SK-N-MC (cell line): ENCODE data around the gene MDFIC2.
A peak's percentile ranks its signal among the peaks of the same experiment; 100 is the strongest.
"Not testable (repeated sequence)": the region's sequence is repeated elsewhere in the genome, so short reads cannot be mapped to it uniquely, and the experiment has no call there.

Experiments used
- DNase-seq: peaks from one replicate; pipeline ENCODE4 v3.0.0-alpha.2; 2011; ENCODE audit warnings: low read depth, low spot score
- H3K27ac ChIP-seq: fragments of 200-600 bp; sonication (generic); 2 replicates; pipeline ENCODE4 v1.5.1; 2016; ENCODE audit warnings: mixed run types
- H3K36me3 ChIP-seq: fragments of 200-600 bp; sonication (generic); 2 replicates; pipeline ENCODE4 v1.6.1; 2017; ENCODE audit warnings: antibody characterized with exemption, low read length, mixed read lengths; ENCODE audit not compliant: insufficient read depth
- H3K4me3 ChIP-seq: fragments of 200-600 bp; sonication (generic); 2 replicates; pipeline ENCODE4 v1.5.1; 2016
- H3K9ac ChIP-seq: fragments of 200-600 bp; sonication (generic); 2 replicates; pipeline ENCODE4 v1.8.0; 2017; ENCODE audit warnings: mixed run types, mixed read lengths; ENCODE audit not compliant: insufficient read length
- H3K9me3 ChIP-seq: fragments of 200-600 bp; sonication (generic); 2 replicates; pipeline ENCODE4 v1.6.1; 2017; ENCODE audit warnings: low read depth, mild to moderate bottlenecking, antibody characterized with exemption, low read length, moderate library complexity, mixed read lengths
- EZH2 ChIP-seq: fragments of 200-600 bp; sonication (generic); IDR thresholded peaks from one replicate; pipeline ENCODE4 v1.6.1; 2017; ENCODE audit warnings: antibody characterized with exemption
- FOXP2 ChIP-seq: optimal IDR thresholded peaks from 2 replicates; pipeline ENCODE3; 2011; ENCODE audit warnings: mild to moderate bottlenecking, moderate library complexity; ENCODE audit not compliant: insufficient read depth; ENCODE audit errors: extremely low read length, control extremely low read depth
- POLR2AphosphoS5 ChIP-seq: IDR thresholded peaks from 2 replicates; pipeline ENCODE4 v1.6.1; 2012; ENCODE audit warnings: mild to moderate bottlenecking, low read depth, low read length, borderline replicate concordance

MDFIC2 gene

GRCh38 chr3:70310809-70311208, 1.6 kb downstream of the MDFIC2 start:
- no peak for DNase-seq
- no peak for TF ChIP-seq FOXP2
- TF ChIP-seq POLR2AphosphoS5 = no peak
- no peak for TF ChIP-seq EZH2

DNA sequence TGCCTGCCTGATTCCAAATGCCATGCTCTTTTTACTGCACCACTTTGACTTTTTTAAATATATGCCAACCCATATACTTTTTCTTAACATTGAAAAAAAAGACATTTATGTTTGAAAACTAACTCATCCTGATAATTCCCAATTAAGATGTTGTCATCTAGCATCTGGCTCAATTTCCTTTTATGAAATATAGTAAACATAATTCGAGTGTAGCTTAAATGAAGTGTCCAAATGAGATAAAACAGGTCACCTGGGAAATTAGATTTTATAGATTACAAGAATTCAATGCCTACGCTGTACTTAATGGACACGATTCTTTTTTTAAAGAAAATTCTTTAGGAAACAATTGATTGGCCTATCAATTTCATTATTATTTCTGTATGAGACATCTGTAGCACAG, 2.8 kb downstream of the MDFIC2 start:
- no peak overlapping the region for H3K27ac ChIP-seq

More at GRCh38 chr3:70310809-70311208, 1.6 kb downstream of the MDFIC2 start:
- Histone ChIP-seq H3K27ac (no peak overlapping the region), H3K4me3 (no peak overlapping the region), H3K36me3 (no peaks in the 10 kb centered on the region), H3K9me3 (no peaks in the 10 kb centered on the region), H3K9ac (no peak overlapping the region)

GRCh38 chr3:70308760-70309159, 3.7 kb downstream of the MDFIC2 start:
- Histone ChIP-seq H3K9me3 (no peaks in the 10 kb centered on the region), H3K27ac (no peak overlapping the region), H3K4me3 (no peak overlapping the region), H3K9ac (no peak overlapping the region), H3K36me3 (no peaks in the 10 kb centered on the region)
- DNase-seq = no peak
- TF ChIP-seq EZH2 (no peak), FOXP2 (no peak), POLR2AphosphoS5 (no peak)

More for the DNA sequence above, 2.8 kb downstream of the MDFIC2 start:
- H3K9ac ChIP-seq = no peak overlapping the region
- no peak for DNase-seq
- no peaks in the 10 kb centered on the region for H3K36me3 ChIP-seq
- TF ChIP-seq EZH2 (no peak), FOXP2 (no peak), POLR2AphosphoS5 (no peak)
- H3K9me3 ChIP-seq = no peaks in the 10 kb centered on the region
- H3K4me3 ChIP-seq = no peak overlapping the region

GRCh38 chr3:70306736-70307135, 5.7 kb downstream of the MDFIC2 start:
- TF ChIP-seq POLR2AphosphoS5 = no peak
- no peak for TF ChIP-seq FOXP2
- no peak for TF ChIP-seq EZH2
- Histone ChIP-seq H3K27ac (no peak overlapping the region), H3K4me3 (no peak overlapping the region), H3K9ac (no peak overlapping the region), H3K36me3 (no peaks in the 10 kb centered on the region), H3K9me3 (no peaks in the 10 kb centered on the region)
- no peak for DNase-seq

DNA sequence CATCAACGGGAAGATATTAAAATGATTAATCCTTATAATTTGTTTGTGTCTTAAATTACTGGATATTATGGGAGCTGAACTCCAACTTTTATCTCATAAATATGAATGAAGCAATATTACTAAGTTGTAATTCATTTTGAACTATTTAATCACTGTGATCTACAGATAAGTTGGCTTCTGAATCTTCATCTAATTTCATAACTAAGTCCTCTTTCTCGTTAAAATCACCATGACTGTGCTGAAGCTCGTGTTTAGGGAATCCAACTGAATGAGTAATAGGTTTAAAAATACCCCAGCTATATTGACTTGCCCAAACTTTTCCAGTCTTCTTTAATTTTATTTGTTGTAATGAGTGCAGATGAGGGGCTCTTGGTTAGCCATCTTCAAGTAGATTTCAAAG, 14.1 kb downstream of the MDFIC2 start:
- no peak for DNase-seq
- Histone ChIP-seq H3K4me3 (no peak overlapping the region), H3K36me3 (no peaks in the 10 kb centered on the region), H3K9ac (no peak overlapping the region), H3K9me3 (no peaks in the 10 kb centered on the region), H3K27ac (no peak overlapping the region)
- TF ChIP-seq POLR2AphosphoS5 (no peak), EZH2 (no peak), FOXP2 (no peak)

GRCh38 chr3:70291097-70291482, 21.3 kb downstream of the MDFIC2 start:
- DNase-seq = no peak
- no peak overlapping the region for H3K9ac ChIP-seq
- H3K9me3 ChIP-seq = no peaks in the 10 kb centered on the region
- H3K27ac ChIP-seq = no peak overlapping the region
- no peak overlapping the region for H3K4me3 ChIP-seq
- H3K36me3 ChIP-seq = no peaks in the 10 kb centered on the region
- TF ChIP-seq EZH2 (no peak), POLR2AphosphoS5 (no peak), FOXP2 (no peak)

DNA sequence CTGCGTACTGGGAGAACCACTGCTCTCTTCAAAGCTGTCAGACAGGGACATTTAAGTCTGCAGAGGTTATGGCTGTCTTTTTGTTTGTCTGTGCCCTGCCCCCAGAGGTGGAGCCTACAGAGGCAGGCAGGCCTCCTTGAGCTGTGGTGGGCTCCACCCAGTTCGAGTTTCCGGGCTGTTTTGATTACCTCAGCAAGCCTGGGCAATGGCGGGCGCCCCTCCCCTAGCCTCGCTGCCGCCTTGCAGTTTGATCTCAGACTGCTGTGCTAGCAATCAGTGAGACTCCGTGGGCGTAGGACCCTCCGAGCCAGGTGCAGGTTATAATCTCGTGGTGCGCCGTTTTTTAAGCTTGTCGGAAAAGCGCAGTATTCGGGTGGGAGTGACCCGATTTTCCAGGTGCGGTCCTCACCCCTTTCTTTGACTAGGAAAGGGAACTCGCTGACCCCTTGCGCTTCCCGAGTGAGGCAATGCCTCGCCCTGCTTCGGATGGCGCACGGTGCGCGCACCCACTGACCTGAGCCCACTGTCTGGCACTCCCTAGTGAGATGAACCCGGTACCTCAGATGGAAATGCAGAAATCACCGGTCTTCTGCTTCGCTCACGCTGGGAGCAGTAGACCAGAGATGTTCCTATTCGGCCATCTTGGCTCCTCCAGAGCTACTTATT, 21.9 kb downstream of the MDFIC2 start:
- not testable (repeated sequence) for H3K27ac ChIP-seq, H3K9ac ChIP-seq, H3K4me3 ChIP-seq, DNase-seq, H3K9me3 ChIP-seq, H3K36me3 ChIP-seq

DNA sequence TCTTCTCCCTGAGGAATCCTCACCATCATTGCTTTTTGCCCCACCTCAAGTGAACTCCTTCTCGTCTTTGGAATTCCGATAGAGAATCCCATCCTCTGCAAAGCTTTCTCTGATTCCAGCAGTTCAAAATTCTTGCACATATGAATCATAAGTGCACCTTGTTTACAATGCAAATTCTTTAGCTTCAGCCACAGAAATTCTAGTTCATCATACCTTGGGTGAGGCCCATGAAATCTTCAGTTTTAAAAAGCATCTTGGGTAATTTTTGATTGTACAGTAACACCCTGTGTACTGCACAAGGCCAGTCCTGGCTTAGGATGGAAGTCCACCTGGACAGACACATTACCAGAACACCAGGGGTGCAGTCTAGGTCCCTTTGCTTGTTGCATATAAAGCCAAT, 30.8 kb downstream of the MDFIC2 start:
- no peaks in the 10 kb centered on the region for H3K9me3 ChIP-seq
- no peak overlapping the region for H3K4me3 ChIP-seq
- H3K36me3 ChIP-seq = no peaks in the 10 kb centered on the region
- DNase-seq = no peak
- no peak overlapping the region for H3K9ac ChIP-seq
- H3K27ac ChIP-seq = no peak overlapping the region
- no peak for TF ChIP-seq EZH2
- no peak for TF ChIP-seq POLR2AphosphoS5
- TF ChIP-seq FOXP2 = no peak

- Histone ChIP-seq H3K9me3 (no peaks in the 10 kb centered on the region), H3K9ac (no peak overlapping the region), H3K4me3 (no peak overlapping the region), H3K36me3 (no peaks in the 10 kb centered on the region), H3K27ac (peak overlapping the region; percentile 54; the same call in 1 of the 2 replicates)
- no peak for DNase-seq
- TF ChIP-seq EZH2 (no peak), POLR2AphosphoS5 (no peak), FOXP2 (no peak)
These were observed 35.1 kb downstream of the MDFIC2 start for GRCh38 chr3:70277304-70277703.
